ENCODE results near the gene GTF2IRD1. TPM values are rescaled to one million over a fixed set of nuclear protein-coding genes. Genes with fewer than 3 reads are reported as not detected.

The GTF2IRD1 gene
- total and polyA plus RNA-seq, 5 donors = 10.6 to 29.9 (median 20.6) TPM

DNA sequence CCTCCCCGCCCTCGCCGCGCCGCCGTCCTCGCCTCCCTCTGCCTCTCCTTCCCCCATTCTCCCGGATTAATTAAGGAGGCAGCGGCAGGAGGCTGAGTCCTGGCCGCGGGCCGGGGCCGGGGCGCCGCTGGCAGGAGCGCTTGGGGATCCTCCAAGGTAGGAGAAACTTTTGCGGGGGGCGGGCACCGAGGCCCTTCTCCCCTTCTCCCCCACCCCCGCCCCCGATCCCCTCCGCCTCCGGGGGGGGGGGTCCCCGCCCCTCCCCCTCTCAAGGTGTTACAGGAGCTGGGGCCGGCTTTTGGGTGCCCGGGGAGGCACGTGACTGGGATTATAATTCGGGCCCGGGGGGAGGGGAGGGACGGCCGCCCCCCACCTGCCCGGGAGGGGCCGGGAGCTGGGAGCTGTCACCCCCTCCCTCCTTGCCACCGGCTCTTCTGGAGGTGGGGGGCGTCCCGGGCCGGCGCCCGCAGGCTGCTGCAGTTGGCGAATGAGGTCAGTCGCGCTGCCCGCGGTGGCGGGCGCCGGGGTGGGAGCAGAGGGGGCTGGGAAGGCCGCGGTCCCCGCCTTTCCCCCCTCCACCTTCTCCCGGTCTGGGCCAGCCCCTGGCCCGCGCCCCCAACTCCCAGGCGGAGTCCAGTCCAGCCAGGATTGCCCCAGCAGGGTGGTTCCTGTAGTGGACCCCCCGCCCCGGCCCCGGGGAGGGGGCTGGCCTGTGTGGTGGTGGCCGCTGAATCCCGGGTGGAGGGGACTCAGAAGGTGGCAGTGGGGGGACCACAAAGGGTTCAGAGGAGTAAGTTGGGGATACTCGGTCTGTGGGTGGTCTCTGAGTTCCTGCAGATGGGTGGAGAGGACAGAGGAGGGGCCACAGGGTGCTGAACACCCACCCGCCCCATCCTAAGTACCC is 567 bp downstream of the GTF2IRD1 start:
- H3K27me3 ChIP-seq (ENCODE audit: control insufficient read depth, insufficient read depth) = no peaks in the 10 kb centered on the region
- DNase-seq (peak in 2 of 3 donors; percentile 50 to 76), ATAC-seq (peak; percentile 18 to 28)
- no peaks in the 10 kb centered on the region for H3K9me3 ChIP-seq (ENCODE audit: control insufficient read depth, low read length)
- H3K27ac ChIP-seq (ENCODE audit: low read length) = peak overlapping the region; percentile 87
- peak overlapping the region; percentile 97 for H3K4me3 ChIP-seq (ENCODE audit: low read length)
- 4% methylated on average over 61 of the region's 61 CpGs for WGBS
- intact Hi-C loops (cut with DNase I) = loop anchor here in 2 of 4 donors (10.0 kb wide), 2 partner anchors 111 to 201 kb away; partner anchors contain the start of gene GTF2I (in 1 of the 2)
- no peaks in the 10 kb centered on the region for H3K4me1 ChIP-seq (ENCODE audit: control insufficient read depth, insufficient read depth, low read length)

DNA sequence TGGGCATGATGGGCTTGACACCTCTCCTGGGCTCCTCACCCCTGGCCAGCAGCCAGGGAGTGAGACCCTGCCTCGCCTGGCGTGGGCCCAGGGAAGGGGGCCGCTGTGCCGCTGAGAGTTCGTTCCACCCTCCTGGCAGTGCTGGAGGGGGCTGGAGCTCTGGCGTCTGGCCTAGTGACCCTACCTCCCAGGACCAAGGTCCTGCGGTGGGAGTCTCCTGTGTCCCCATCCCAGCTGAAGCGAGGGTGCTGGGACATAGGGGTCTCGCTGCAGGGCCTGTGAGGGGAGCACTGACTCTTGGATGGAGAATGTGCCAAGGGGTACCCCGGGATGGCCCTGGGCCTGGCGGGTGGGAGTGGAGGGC is 1.2 kb downstream of the GTF2IRD1 start:
- Histone ChIP-seq H3K27me3 (ENCODE audit: control insufficient read depth, insufficient read depth) (no peaks in the 10 kb centered on the region), H3K9me3 (ENCODE audit: control insufficient read depth, low read length) (no peaks in the 10 kb centered on the region), H3K27ac (ENCODE audit: low read length) (peak overlapping the region; percentile 87), H3K4me1 (ENCODE audit: control insufficient read depth, insufficient read depth, low read length) (no peaks in the 10 kb centered on the region), H3K4me3 (ENCODE audit: low read length) (peak overlapping the region; percentile 97)
- WGBS = 63% methylated on average over 11 of the region's 11 CpGs
- intact Hi-C loops (cut with DNase I) = loop anchor here in 2 of 4 donors (10.0 kb wide), 2 partner anchors 110 to 200 kb away; partner anchors contain the start of gene GTF2I (in 1 of the 2)
- DNase-seq = peak in 2 of 3 donors; percentile 63 to 67
- peak; percentile 7 to 9 for ATAC-seq

DNA sequence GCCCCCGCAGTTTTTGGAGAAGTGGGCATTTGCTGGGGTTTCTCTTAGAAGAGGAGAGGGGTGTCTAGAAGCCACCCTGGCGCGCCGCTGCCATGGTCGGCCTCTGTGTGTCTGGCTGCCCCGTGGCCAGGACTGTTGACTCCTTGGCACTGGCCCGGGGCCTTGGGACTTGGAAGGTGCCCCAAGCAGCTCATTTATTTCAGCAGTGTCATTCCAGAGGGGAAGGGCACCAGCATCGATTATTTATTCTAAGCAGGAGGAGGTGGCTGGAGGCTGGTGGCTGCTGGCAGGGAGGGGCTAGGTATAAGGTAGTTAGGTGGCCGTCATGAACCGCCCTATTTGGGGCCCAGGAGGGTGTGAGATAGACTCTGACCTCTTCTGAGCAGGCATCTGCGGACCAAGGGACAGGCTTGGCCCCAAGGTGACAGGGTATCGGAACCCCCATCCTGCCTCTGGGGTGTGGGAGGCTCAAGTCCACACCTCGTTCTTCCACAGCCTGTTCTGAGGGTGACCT is 1.6 kb downstream of the GTF2IRD1 start:
- H3K27me3 ChIP-seq (ENCODE audit: control insufficient read depth, insufficient read depth) = no peaks in the 10 kb centered on the region
- peak overlapping the region; percentile 87 for H3K27ac ChIP-seq (ENCODE audit: low read length)
- no peaks in the 10 kb centered on the region for H3K4me1 ChIP-seq (ENCODE audit: control insufficient read depth, insufficient read depth, low read length)
- ATAC-seq (peak; percentile 45 to 50), DNase-seq (peak in 2 of 3 donors; percentile 73 to 76)
- peak overlapping the region; percentile 97 for H3K4me3 ChIP-seq (ENCODE audit: low read length)
- WGBS = 54% methylated on average over 13 of the region's 13 CpGs
- no peaks in the 10 kb centered on the region for H3K9me3 ChIP-seq (ENCODE audit: control insufficient read depth, low read length)
- intact Hi-C loops (cut with DNase I) = loop anchor here in 2 of 4 donors (10.0 kb wide), 2 partner anchors 109 to 199 kb away; partner anchors contain the start of gene GTF2I (in 1 of the 2)

DNA sequence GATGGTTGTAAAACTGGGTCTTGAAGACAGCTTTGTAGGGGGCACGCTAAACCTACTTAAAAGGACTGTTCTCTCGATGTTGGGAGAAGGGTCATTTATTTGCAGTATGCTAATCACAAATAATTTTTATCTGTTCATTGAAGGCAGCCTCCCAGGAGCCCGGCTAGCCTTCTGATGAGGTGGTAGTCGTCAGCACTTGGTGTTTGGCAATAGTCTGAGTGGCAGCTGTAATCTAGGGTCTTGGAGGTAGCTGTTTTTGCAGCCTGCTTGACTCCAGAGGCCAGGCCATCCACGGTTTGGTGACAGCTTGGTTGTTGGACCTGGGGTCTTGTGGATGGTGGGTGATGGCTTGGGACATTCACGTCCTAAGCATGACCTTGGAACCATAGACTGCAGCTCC is 2.2 kb downstream of the GTF2IRD1 start:
- no peak overlapping the region for H3K4me3 ChIP-seq (ENCODE audit: low read length)
- no peaks in the 10 kb centered on the region for H3K9me3 ChIP-seq (ENCODE audit: control insufficient read depth, low read length)
- WGBS = 52% methylated on average over 6 of the region's 6 CpGs
- H3K27me3 ChIP-seq (ENCODE audit: control insufficient read depth, insufficient read depth) = no peaks in the 10 kb centered on the region
- intact Hi-C loops (cut with DNase I) = loop anchor here in 2 of 4 donors (10.0 kb wide), 2 partner anchors 109 to 199 kb away; partner anchors contain the start of gene GTF2I (in 1 of the 2)
- H3K27ac ChIP-seq (ENCODE audit: low read length) = peak overlapping the region; percentile 87
- no peaks in the 10 kb centered on the region for H3K4me1 ChIP-seq (ENCODE audit: control insufficient read depth, insufficient read depth, low read length)
- peak in 1 of 3 donors; percentile 38 for DNase-seq
- ATAC-seq = peak in 1 of 2 donors; percentile 8

DNA sequence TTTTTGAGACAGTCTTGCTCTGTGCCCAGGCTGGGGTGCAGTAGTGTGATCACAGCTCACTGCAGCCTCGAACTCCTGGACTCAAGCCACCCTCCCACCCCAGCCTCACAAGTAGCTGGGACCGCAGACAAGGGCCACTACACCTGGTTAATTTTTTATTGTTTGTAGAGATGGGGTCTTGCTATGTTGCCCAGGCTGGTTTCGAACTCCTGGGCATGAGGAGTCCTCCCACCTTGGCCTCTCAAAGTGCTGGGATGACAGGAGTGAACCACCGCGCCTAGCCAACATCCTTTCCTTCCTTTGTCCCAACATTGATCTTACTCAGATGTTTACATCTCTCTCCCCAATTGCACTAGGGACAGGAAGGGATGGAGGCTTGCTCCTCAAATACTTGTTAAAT is 3.3 kb downstream of the GTF2IRD1 start:
- 85% methylated on average over 5 of the region's 5 CpGs for WGBS
- DNase-seq (peak in 1 of 3 donors; percentile 33), ATAC-seq (no peak)
- intact Hi-C loops (cut with DNase I) = loop anchor here in 2 of 4 donors (10.0 kb wide), 2 partner anchors 108 to 198 kb away; partner anchors contain the start of gene GTF2I (in 1 of the 2)
- Histone ChIP-seq H3K27me3 (ENCODE audit: control insufficient read depth, insufficient read depth) (no peaks in the 10 kb centered on the region), H3K4me1 (ENCODE audit: control insufficient read depth, insufficient read depth, low read length) (no peaks in the 10 kb centered on the region), H3K4me3 (ENCODE audit: low read length) (no peak overlapping the region), H3K9me3 (ENCODE audit: control insufficient read depth, low read length) (no peaks in the 10 kb centered on the region), H3K27ac (ENCODE audit: low read length) (no peak overlapping the region)

DNA sequence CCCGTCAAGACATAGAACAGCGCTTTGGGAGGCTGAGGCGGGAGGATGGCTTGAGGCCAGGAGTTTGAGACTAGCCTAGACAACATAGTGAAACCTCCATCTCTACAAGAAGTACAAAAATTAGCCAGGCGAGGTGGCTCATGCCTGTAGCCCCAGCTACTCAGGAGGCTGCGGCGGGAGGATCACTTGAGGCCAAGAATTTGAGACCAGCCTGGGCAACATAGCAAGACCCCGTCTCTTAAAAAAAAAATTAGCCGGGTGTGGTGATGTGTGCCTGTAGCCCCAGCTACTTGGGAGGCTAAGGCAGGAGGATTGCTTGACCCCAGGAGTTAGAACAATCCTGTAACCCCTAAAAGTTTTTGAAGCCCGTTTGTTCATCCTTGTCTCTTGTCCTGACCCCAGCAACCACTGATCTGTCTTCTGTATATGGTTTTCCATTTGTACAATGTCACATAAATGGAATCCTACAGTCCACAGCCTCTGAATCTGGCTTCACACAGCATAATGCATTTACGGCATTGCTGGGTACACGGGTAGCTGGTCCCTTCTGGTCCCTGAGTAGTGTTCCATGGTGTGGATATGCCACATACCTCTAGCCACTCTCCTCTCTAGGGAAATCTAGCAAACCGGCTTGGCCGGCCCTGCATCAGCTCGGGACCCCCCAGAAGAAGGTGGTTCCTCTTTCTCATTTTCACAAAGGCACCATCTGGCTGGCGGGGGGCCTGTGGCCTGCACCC is 8.4 kb downstream of the GTF2IRD1 start:
- Histone ChIP-seq H3K4me1 (ENCODE audit: control insufficient read depth, insufficient read depth, low read length) (no peaks in the 10 kb centered on the region), H3K4me3 (ENCODE audit: low read length) (no peak overlapping the region), H3K27ac (ENCODE audit: low read length) (no peak overlapping the region), H3K27me3 (ENCODE audit: control insufficient read depth, insufficient read depth) (no peaks in the 10 kb centered on the region), H3K9me3 (ENCODE audit: control insufficient read depth, low read length) (no peaks in the 10 kb centered on the region)
- no peak for ATAC-seq
- intact Hi-C loops (cut with DNase I) = no loop called here
- peak in 1 of 3 donors; percentile 17 for DNase-seq
- WGBS = 90% methylated on average over 15 of the region's 15 CpGs

DNA sequence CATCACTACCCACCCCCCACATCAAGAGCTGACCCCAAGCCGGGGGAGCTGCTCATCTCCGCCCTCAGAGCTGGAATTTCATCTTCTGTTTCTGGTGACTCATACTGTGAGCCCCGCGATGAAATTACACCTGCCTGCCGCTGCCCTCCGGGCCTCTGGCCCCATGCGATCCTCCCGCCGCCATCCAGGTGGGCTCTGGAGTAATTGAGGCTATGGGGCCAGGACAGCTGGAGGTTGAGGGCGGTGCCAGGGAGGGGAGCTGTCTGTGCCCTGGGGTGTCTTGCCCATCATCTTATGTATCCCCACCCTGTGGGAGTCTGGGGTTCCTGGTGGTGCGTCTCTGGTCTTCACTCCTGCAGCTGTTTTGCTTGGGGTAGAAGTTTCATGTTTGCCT is 9.0 kb downstream of the GTF2IRD1 start:
- intact Hi-C loops (cut with DNase I) = no loop called here
- no peak for ATAC-seq
- H3K9me3 ChIP-seq (ENCODE audit: control insufficient read depth, low read length) = no peaks in the 10 kb centered on the region
- DNase-seq = peak in 1 of 3 donors; percentile 20
- no peak overlapping the region for H3K27ac ChIP-seq (ENCODE audit: low read length)
- H3K4me3 ChIP-seq (ENCODE audit: low read length) = no peak overlapping the region
- no peaks in the 10 kb centered on the region for H3K27me3 ChIP-seq (ENCODE audit: control insufficient read depth, insufficient read depth)
- H3K4me1 ChIP-seq (ENCODE audit: control insufficient read depth, insufficient read depth, low read length) = no peaks in the 10 kb centered on the region
- 88% methylated on average over 11 of the region's 11 CpGs for WGBS

DNA sequence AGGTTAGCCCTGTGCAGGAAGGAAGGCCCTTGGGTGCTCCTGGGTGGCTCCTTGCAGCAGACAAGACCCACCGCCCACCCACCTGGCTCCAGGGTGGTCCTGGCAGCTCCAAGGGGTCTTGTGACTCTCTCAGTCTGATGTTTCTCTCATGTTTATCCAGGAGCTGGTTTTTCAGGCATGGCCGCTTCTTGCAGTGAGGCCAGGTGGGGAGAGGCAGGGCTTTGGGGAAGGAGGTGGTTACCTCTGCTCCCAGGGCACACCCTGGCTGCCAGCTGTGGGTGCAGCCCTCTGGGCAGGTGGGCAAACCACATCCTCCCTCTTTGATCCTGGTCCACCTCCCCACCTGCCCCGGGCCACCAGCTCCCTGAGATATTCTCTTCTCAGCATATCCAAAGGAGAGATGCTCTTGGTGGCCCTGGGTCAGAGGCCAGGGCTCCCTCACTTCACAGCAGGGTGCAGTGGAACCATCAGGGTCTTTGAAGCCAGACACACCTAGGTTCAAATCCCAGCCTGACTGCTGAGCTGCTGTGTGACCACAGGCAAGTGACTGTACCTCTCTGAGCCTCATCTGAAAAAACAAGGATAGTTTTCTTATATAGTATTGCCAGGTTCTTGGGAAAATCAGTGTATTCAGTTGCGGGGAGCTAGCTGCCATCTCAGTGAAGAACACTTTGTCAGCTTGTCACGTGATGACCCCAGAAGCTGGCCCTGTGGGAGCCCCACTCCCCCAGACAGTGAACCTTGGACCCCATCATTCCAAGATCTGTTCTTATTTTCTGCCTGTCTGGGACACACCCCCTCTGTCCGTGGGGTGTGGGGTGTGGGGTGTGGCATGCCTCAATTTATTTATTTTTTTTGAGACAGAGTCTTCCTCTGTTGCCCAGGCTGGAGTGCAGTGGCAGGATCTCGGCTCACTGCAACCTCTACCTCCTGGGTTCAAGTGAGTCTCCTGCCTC is 11.5 kb downstream of the GTF2IRD1 start:
- WGBS = 86% methylated on average over 7 of the region's 7 CpGs
- H3K4me1 ChIP-seq (ENCODE audit: control insufficient read depth, insufficient read depth, low read length) = no peaks in the 10 kb centered on the region
- H3K9me3 ChIP-seq (ENCODE audit: control insufficient read depth, low read length) = no peaks in the 10 kb centered on the region
- intact Hi-C loops (cut with DNase I) = no loop called here
- DNase-seq = peak in 1 of 3 donors; percentile 33
- H3K27me3 ChIP-seq (ENCODE audit: control insufficient read depth, insufficient read depth) = no peaks in the 10 kb centered on the region
- H3K4me3 ChIP-seq (ENCODE audit: low read length) = no peak overlapping the region
- ATAC-seq = no peak
- no peak overlapping the region for H3K27ac ChIP-seq (ENCODE audit: low read length)

DNA sequence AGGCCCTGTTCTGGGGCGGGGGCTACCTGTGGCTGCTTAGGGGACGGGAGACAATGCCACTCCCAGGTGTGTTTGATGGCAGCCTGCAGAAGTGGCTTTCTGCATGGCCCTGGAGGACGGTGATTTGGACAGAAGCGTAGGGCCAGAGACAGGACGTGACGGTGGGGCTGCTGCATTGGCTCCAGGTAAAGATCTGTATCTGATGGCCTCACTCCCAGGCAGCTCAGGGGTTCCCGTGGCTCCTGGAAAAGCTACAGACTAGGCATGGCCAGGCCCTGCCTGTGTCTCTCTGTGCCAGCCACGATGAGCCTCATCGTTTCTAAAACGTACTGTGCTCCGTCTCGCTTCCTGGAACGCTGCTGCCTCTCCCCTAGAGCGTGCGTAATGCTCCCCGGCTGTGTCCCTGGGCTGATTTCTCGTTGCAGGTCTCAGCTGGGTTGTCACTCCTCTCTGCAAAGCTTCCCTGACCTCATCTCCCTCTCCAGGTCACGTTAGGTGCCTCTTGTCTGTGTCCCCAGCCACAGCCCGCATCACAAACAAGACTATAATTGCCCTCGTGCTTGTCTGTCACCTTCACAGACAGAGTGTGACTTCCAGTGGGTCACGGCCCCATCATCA is 12.6 kb downstream of the GTF2IRD1 start:
- no peaks in the 10 kb centered on the region for H3K9me3 ChIP-seq (ENCODE audit: control insufficient read depth, low read length)
- no peaks in the 10 kb centered on the region for H3K27me3 ChIP-seq (ENCODE audit: control insufficient read depth, insufficient read depth)
- peak in 2 of 3 donors; percentile 48 for DNase-seq
- 59% methylated on average over 21 of the region's 21 CpGs for WGBS
- H3K4me3 ChIP-seq (ENCODE audit: low read length) = no peak overlapping the region
- H3K4me1 ChIP-seq (ENCODE audit: control insufficient read depth, insufficient read depth, low read length) = no peaks in the 10 kb centered on the region
- intact Hi-C loops (cut with DNase I) = no loop called here
- peak; percentile 69 to 78 for ATAC-seq
- peak overlapping the region; percentile 85 for H3K27ac ChIP-seq (ENCODE audit: low read length)
